ENCODE measurements around the gene HSPA4L.

- no peak for TF ChIP-seq YY1 (IDR thresholded peaks at IDR 0.05; ENCODE audit: insufficient read depth, insufficient read length)
- no peak for TF ChIP-seq SUZ12 (IDR thresholded peaks at IDR 0.05; ENCODE audit: extremely low read depth, insufficient read depth, insufficient read length)
Measured at GRCh38 chr4:127783026-127783769, 1.1 kb downstream of the HSPA4L start.
